Activated CD8-positive, alpha-beta memory T cell treated with anti-CD3 and anti-CD28 coated beads for 36 hours (primary cell): ENCODE measurements around the gene TMEM187. TPM values are rescaled to one million over a fixed set of nuclear protein-coding genes. Genes with fewer than 3 reads are reported as not detected.

Experiments
- CTCF ChIA-PET: fragments of 350-600 bp; sonication (Branson Sonifier 250); formaldehyde crosslinking; loops from one replicate; lab custom pipeline; 2021; ENCODE audit warnings: antibody characterized with exemption; lab: Charles Lee
- POLR2A ChIA-PET: fragments of 350-600 bp; sonication (Branson Sonifier 250); formaldehyde crosslinking; loops from one replicate; lab custom pipeline; 2021; ENCODE audit warnings: antibody characterized with exemption; lab: Charles Lee
- total RNA-seq, 2 experiments: library from RNA; stranded (reverse); gene quantifications; one replicate each; pipeline ENCODE4 v1.2.3, GENCODE V29; 2021

TMEM187 gene
- total RNA-seq, 2 experiments from 2014 or later, result 3.5 to 4.0 TPM

DNA sequence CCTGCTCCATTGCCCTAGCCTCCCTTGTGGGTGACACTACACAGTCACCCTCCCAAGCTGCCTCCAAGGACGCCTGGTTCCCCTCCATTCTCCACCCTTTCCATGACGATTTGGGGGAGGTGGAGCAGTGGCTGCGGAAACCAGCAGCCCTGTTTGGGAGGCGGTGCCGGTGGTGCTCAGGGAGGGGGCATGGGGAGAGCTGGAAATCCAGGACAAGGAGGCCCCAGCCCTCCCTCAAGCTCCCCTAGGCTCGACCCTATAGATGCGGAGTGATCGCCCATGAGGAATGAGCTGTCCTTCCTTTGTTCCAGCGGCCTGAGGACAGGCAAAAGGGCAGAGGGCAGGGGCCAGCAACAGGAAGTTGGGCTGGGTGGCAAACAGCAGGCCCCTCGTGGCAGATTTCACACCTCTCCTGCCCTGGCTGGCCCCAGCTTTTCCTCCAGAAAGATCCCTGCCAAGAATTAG is 24.5 kb upstream of the TMEM187 start:
- ChIA-PET POLR2A (no interaction called here), CTCF (interaction anchor here (1.1 to 4.8 kb wide), 6 partner anchors 15 to 185 kb away, joined by 3 to 58 read pairs (median 5); partner anchors contain the start of gene ARHGAP4)

DNA sequence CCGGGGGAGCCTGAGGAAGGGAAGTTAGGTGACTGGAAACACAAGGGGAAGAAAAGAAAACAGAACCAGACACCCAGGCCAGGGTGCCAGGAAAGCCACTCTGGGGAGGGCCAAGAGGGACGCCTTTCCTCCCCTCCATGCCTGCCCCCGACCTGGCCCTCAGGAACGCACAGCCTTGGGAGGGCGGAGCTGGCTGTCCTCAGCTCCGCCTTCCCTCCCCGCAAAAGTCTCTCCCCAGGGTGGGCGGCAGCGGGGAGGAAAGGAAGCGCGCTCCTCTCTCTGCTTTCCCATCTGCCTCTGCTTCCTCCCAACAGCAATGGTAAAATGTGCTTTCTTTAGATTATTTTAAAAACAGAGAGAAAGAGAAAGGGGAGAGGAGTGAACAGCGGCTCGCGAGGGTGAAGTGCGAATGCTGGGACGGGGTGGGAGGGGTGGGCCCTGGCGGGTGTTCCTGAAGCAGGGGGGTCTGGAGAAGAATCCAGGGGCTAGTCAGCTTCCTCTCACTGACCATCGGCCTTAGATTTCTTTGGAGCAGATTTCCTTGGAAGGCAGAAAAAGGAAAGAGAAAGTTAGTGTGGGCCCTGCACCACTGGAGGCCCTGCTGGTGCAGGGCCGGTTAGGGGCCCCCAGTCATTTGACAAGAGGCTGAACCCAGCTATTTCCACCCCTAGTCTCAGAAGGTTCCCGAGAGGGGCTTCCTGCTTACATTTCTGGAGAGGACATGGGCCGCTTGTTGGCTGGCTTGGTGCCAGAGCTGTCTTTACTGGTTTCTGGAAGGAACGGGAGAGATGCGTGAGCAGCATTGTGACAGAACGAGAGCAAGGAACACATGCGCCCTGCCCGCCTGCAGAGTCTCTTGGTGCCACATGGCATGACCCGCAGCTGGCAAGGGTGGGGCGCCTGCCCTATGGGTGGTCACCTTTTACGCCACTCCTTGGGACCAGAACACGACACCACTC is 23.4 kb upstream of the TMEM187 start:
- POLR2A ChIA-PET, result no interaction called here
- CTCF ChIA-PET, result interaction anchor here (1.6 to 4.8 kb wide), 4 partner anchors 18 to 186 kb away, joined by 5 to 58 read pairs (median 6); partner anchors contain the start of gene ARHGAP4

- ChIA-PET CTCF (no interaction called here), POLR2A (no interaction called here)
Observed at GRCh38 chrX:153950127-153950526, 22.4 kb upstream of the TMEM187 start.

- ChIA-PET CTCF (interaction anchor here (1.0 to 2.0 kb wide), 4 partner anchors 14 to 27 kb away, joined by 6 to 10 read pairs (median 6); no protein-coding TSS in a partner anchor), POLR2A (interaction anchor here (0.9 to 1.3 kb wide), 2 partner anchors 10 to 27 kb away, joined by 3 read pairs; no protein-coding TSS in a partner anchor)
Observed at GRCh38 chrX:153951683-153952372, 20.7 kb upstream of the TMEM187 start.

DNA sequence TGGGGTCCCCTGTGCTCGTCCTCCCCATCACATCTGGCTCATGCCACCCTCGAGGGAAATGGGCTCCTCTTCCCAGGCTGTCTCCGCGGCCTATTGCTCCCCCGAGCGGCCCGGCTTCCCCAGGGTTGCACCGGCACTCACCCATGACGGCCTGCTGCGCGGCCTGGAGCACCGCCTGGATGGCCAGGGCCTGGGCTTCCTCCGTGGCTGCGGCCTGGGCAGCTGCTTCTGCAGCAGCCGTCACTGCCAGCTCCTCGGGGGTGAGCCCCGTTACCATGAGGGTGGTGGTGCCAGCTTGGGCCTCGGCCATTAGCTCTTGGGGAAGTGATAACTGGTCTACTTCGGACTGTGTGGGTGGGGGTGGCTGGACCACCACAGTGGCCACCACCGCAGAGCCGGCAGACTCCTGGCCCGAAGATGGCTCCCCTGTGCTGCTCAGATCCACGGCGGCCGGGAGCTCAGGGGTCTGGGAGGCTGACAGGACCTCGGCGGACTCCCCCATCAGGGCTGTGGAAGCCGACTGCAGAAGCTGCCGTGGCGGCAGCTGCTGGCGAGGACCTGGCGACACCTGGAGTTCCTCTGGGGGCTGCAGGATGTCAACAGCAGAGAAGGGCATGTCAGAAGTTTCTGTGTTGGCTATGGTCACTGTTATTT is 20.1 kb upstream of the TMEM187 start:
- ChIA-PET POLR2A (interaction anchor here (0.9 to 1.3 kb wide), 2 partner anchors 9 to 28 kb away, joined by 3 read pairs; no protein-coding TSS in a partner anchor), CTCF (interaction anchor here (1.0 to 2.0 kb wide), 5 partner anchors 13 to 188 kb away, joined by 4 to 10 read pairs (median 6); partner anchors contain the start of gene PLXNB3)

GRCh38 chrX:153953342-153953830 is 19.2 kb upstream of the TMEM187 start:
- POLR2A ChIA-PET, result no interaction called here

DNA sequence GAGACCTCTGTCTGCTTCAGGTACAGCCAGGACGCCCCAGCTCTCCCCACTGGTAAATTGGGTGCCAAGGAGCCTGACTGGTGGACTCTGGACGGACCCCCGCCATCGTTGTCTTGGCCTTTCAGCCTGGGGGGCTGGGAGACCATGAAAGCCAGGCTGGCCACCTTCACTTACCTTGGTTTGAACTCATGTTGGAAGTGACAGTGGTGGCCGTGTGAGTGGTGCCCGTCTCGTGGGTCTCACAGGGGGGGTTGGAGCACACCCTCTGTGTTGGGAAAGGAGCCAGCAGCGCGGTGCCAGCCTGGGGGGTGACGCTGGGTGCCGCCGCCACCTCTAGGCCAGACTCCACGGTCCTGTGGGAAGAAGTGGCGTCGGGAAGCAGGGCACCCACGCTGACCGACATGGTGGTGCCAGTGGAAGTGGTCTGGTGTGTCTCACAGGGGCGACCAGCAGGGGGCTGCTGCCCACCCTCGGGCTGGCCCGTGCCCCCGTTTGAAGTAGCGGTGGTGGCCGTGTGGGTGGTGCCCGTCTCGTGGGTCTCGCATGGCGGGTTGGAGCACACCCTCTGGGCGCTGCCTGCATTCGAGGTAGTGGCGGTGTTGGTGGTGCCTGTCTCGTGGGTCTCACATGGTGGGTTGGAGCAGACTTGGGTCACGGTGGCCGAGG is 18.5 kb upstream of the TMEM187 start:
- POLR2A ChIA-PET, result no interaction called here

More at GRCh38 chrX:153953342-153953830, 19.2 kb upstream of the TMEM187 start:
- CTCF ChIA-PET, result interaction anchor here (1.0 to 2.0 kb wide), 3 partner anchors 13 to 189 kb away, joined by 4 to 10 read pairs (median 6); partner anchors contain the start of gene PLXNB3

DNA sequence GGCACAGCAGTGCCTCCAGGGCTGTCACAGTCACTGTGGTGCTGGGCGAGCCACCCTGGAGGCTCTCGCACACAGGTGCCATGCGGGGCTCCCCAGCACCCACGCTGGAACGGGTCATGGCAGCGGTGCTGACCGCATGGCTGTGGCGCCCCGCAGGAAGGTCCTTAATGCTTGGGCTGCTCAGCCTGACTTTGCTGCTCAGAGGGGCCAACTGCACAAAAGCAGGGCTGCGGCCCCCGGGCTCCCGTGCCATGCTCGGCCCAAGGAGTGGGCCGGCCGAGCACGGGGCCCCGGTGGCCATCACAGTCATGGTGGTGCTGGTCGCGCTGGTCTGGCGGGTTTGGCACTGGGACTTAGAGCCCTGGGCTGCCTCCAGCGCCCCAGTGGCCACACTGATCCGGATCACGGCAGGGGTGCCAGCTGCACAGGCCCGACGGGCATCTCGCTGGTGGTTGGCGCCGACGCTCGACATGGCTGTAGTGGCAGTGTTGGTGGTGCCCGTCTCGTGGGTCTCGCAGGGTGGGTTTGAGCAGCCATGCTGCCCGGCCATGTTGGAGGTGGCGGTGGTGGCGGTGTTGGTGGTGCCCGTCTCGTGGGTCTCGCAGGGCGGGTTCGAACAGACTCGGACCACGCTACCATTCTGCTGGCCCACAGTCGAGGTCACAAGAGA is 17.9 kb upstream of the TMEM187 start:
- CTCF ChIA-PET, result no interaction called here
- POLR2A ChIA-PET, result no interaction called here

More for the DNA sequence above, 18.5 kb upstream of the TMEM187 start:
- CTCF ChIA-PET, result interaction anchor here (2.0 kb wide), 1 partner anchor 14 kb away, joined by 6 read pairs; no protein-coding TSS in a partner anchor

DNA sequence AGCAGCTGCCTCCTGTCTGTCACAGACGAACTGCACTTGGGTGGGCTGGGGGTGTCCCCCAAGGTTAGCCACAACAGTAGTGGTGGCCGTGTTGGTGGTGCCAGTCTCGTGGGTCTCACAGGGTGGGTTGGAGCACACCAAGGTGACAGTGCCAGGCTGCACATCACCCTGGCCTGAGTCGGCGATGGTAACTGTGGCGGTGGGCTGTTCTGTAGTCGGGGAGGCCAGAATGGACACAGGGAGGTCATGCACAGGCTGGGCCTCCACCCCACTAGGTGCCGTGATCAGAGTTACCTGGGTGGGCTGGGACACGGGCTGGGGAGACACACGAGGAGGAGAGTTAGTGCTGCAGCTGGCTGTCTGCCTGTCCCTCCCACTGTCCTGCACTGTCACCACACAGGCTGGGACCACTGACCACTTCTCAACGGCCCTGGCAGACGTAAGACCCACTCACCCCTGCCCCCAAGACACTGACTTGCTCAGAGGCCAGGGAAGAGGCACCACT is 17.3 kb upstream of the TMEM187 start:
- ChIA-PET CTCF (no interaction called here), POLR2A (no interaction called here)

DNA sequence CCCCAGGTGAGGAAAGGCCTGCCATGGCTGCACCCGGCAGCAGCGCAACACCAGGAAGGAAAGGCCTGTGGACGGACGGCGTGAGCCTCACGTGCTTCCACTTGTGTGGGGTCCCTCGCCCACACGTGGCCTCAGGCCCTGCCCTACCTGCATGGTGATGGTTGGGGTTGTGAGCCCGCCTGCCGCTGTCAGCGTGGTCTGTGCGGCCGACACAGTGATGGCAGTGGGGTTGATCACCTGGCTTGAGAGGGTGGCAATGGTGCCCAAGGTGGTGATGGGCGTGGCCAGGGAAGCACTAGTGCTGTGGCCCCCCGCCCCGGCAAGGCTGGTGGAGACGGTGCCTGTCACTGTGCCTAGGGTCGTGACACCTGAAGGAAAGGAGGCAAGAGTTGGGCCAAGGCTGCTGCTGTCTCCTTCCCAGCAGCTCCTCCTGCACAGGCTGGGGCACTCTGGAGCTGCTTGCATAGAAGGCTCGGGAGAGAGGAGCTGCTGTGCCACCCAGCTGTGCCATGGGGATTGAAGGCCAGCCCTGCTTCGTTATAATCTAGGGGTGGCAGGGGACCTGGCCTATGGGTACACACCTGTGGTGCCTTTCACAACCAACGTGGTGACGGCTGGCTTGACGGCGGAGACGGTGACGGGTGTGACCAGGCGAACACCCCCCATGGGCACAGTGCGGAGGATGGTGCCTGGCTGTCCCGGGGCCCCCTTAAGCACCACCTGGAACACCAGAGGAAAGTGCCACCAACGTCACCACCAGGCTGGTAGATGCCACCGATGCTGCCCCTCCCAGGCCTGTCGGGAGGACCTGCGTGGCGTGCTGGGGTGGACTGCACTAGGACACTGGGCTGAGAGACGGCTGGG is 16.3 kb upstream of the TMEM187 start:
- ChIA-PET POLR2A (no interaction called here), CTCF (no interaction called here)

GRCh38 chrX:153957224-153957623 is 15.3 kb upstream of the TMEM187 start:
- ChIA-PET POLR2A (no interaction called here), CTCF (no interaction called here)

GRCh38 chrX:153958605-153959004 is 13.9 kb upstream of the TMEM187 start:
- POLR2A ChIA-PET, result interaction anchor here (1.2 kb wide), 1 partner anchor 10 kb away, joined by 3 read pairs; no protein-coding TSS in a partner anchor
- CTCF ChIA-PET, result no interaction called here

- ChIA-PET CTCF (no interaction called here), POLR2A (interaction anchor here (1.2 kb wide), 1 partner anchor 9 kb away, joined by 3 read pairs; no protein-coding TSS in a partner anchor)
Observed at GRCh38 chrX:153959649-153960048, 12.9 kb upstream of the TMEM187 start.

- ChIA-PET CTCF (no interaction called here), POLR2A (interaction anchor here (1.2 kb wide), 1 partner anchor 8 kb away, joined by 3 read pairs; no protein-coding TSS in a partner anchor)
Observed at GRCh38 chrX:153960077-153960476, 12.5 kb upstream of the TMEM187 start.

GRCh38 chrX:153960786-153961185 is 11.8 kb upstream of the TMEM187 start:
- ChIA-PET CTCF (no interaction called here), POLR2A (no interaction called here)

- POLR2A ChIA-PET, result interaction anchor here (1.2 kb wide), 1 partner anchor 9 kb away, joined by 3 read pairs; no protein-coding TSS in a partner anchor
Observed at GRCh38 chrX:153961292-153961691, 11.3 kb upstream of the TMEM187 start.

More at GRCh38 chrX:153961292-153961691, 11.3 kb upstream of the TMEM187 start:
- CTCF ChIA-PET, result interaction anchor here (0.6 kb wide), 1 partner anchor 47 kb away, joined by 3 read pairs; no protein-coding TSS in a partner anchor
